H1 (cell line): Measurements from ENCODE around the gene ACRBP. TPM values are rescaled to one million over a fixed set of nuclear protein-coding genes. Genes with fewer than 3 reads are reported as not detected.

ENCODE experiments used
- CTCF ChIA-PET: fragments of 300-600 bp; sonication (Branson Sonifier 250); formaldehyde crosslinking; loops from one replicate; lab custom pipeline; 2021; ENCODE audit not compliant: partially characterized antibody; lab: Charles Lee
- POLR2A ChIA-PET: fragments of 300-600 bp; sonication (Branson Sonifier 250); formaldehyde crosslinking; loops from one replicate; lab custom pipeline; 2021; ENCODE audit warnings: inconsistent platforms; ENCODE audit not compliant: partially characterized antibody; lab: Charles Lee
- DNase-seq, 2 experiments: peaks; one replicate each; pipeline versions ENCODE4 v3.0.0 to v3.0.0-alpha.2; 2010 to 2022; ENCODE audit warnings: low spot score in 2 of 2, low read depth in 1 of 2, mixed read lengths in 1 of 2
- FAIRE-seq: peaks from 2 replicates; lab custom pipeline; 2011; peaks lifted over from hg19 to GRCh38; lab: Jason Lieb, UNC
- H2AFZ ChIP-seq: 2 replicates; pipeline ENCODE4 v1.8.1; 2012; ENCODE audit warnings: low read length, inconsistent platforms
- H2AK5ac ChIP-seq: 2 replicates; pipeline ENCODE4 v1.6.1; 2013; ENCODE audit warnings: low read depth, low read length
- H2BK120ac ChIP-seq: replicated peaks from 2 replicates; pipeline ENCODE3; 2013; ENCODE audit warnings: low read depth, low read length, inconsistent platforms
- H2BK12ac ChIP-seq: 2 replicates; pipeline ENCODE4 v1.6.1; 2013; ENCODE audit warnings: low read depth, low read length
- H2BK15ac ChIP-seq: 2 replicates; pipeline ENCODE4 v1.6.1; 2013; ENCODE audit warnings: low read length
- H2BK20ac ChIP-seq: 2 replicates; pipeline ENCODE4 v1.6.1; 2013; ENCODE audit warnings: low read length
- H2BK5ac ChIP-seq: 2 replicates; pipeline ENCODE4 v1.6.1; 2013; ENCODE audit warnings: low read depth, low read length
- H3K14ac ChIP-seq: 2 replicates; pipeline ENCODE4 v1.6.1; 2013; ENCODE audit warnings: inconsistent platforms; ENCODE audit not compliant: insufficient read length
- H3K18ac ChIP-seq: 2 replicates; pipeline ENCODE4 v1.6.1; 2013; ENCODE audit warnings: low read length; ENCODE audit errors: extremely low read depth
- H3K23ac ChIP-seq: 2 replicates; pipeline ENCODE4 v1.6.1; 2013; ENCODE audit warnings: inconsistent platforms; ENCODE audit not compliant: insufficient read length
- H3K23me2 ChIP-seq: 2 replicates; pipeline ENCODE4 v1.6.1; 2013; ENCODE audit warnings: low read depth, low read length
- H3K27ac ChIP-seq: 2 replicates; pipeline ENCODE4 v1.6.1; 2011; ENCODE audit warnings: low read depth, low read length, inconsistent platforms
- H3K27me3 ChIP-seq, 4 experiments: replicated peaks in 1 of 4; 1 replicate in 1 of 4; 2 replicates in 3 of 4; pipeline versions ENCODE4 v1.6.1 to v1.8.1; 2011 to 2013; ENCODE audit warnings: low read length in 3 of 4, mild to moderate bottlenecking in 3 of 4, inconsistent platforms in 2 of 4, mixed read lengths in 2 of 4, moderate library complexity in 1 of 4; ENCODE audit not compliant: control insufficient read depth in 3 of 4, insufficient read depth in 3 of 4; ENCODE audit errors: extremely low read depth in 1 of 4
- H3K36me3 ChIP-seq, 4 experiments: 2 replicates each; pipeline versions ENCODE4 v1.6.1 to v1.8.1; 2011 to 2013; ENCODE audit warnings: mild to moderate bottlenecking in 4 of 4, low read length in 3 of 4, moderate library complexity in 2 of 4, control low read depth in 1 of 4, inconsistent platforms in 1 of 4; ENCODE audit not compliant: insufficient read depth in 4 of 4, control insufficient read depth in 2 of 4
- H3K4ac ChIP-seq: replicated peaks from 2 replicates; pipeline ENCODE3; 2013; ENCODE audit warnings: low read length, low read depth, mixed read lengths, inconsistent platforms; ENCODE audit not compliant: insufficient read length
- H3K4me1 ChIP-seq, 4 experiments: replicated peaks in 1 of 4; 1 replicate in 1 of 4; 2 replicates in 3 of 4; pipeline versions ENCODE4 v1.6.1 to v1.8.1; 2011 to 2013; ENCODE audit warnings: low read length in 3 of 4, inconsistent platforms in 2 of 4, mixed read lengths in 1 of 4; ENCODE audit not compliant: insufficient read depth in 4 of 4, control insufficient read depth in 3 of 4
- H3K4me2 ChIP-seq, 2 experiments: 2 replicates each; pipeline versions ENCODE4 v1.6.1 to v1.8.1; 2011 to 2013; ENCODE audit warnings: low read depth in 2 of 2, low read length in 2 of 2, control low read depth in 1 of 2, inconsistent platforms in 1 of 2, mild to moderate bottlenecking in 1 of 2; ENCODE audit not compliant: insufficient read depth in 1 of 2
- H3K4me3 ChIP-seq, 4 experiments: fragments of 200-600, 300-600 bp in 1 of 4; sonication (generic), shearing (Covaris generic), sonication (Bioruptor Twin) in 1 of 4; 2 replicates each; pipeline versions ENCODE4 v1.5.1 to v1.8.1; 2011 to 2016; ENCODE audit warnings: low read length in 4 of 4, low read depth in 3 of 4, control low read depth in 2 of 4, inconsistent platforms in 2 of 4, mild to moderate bottlenecking in 2 of 4, mixed read lengths in 1 of 4, moderate library complexity in 1 of 4; ENCODE audit not compliant: insufficient read depth in 2 of 4; ENCODE audit errors: extremely low read depth in 1 of 4
- H3K56ac ChIP-seq: replicated peaks from 2 replicates; pipeline ENCODE3; 2013; ENCODE audit warnings: low read depth, mild to moderate bottlenecking, mixed read lengths, low read length, inconsistent platforms; ENCODE audit not compliant: insufficient read length
- H3K79me1 ChIP-seq: 2 replicates; pipeline ENCODE4 v1.6.1; 2013; ENCODE audit warnings: low read depth, low read length, control low read depth
- H3K79me2 ChIP-seq, 2 experiments: 2 replicates each; pipeline versions ENCODE4 v1.6.1 to v1.8.1; 2012 to 2013; ENCODE audit warnings: low read length in 2 of 2, mild to moderate bottlenecking in 2 of 2, inconsistent platforms in 1 of 2; ENCODE audit not compliant: insufficient read depth in 2 of 2, control insufficient read depth in 1 of 2
- H3K9ac ChIP-seq, 4 experiments: replicated peaks in 1 of 4; 1 replicate in 1 of 4; 2 replicates in 3 of 4; pipeline versions ENCODE4 v1.6.1 to v1.8.1; 2011 to 2013; ENCODE audit warnings: low read depth in 3 of 4, low read length in 3 of 4, control low read depth in 2 of 4, mild to moderate bottlenecking in 2 of 4, moderate library complexity in 2 of 4, inconsistent platforms in 1 of 4; ENCODE audit errors: extremely low read depth in 1 of 4
- H3K9me3 ChIP-seq, 2 experiments: 2 replicates each; pipeline versions ENCODE4 v1.6.1 to v1.8.1; 2012 to 2013; ENCODE audit warnings: mild to moderate bottlenecking in 2 of 2, moderate library complexity in 2 of 2, control low read depth in 1 of 2, inconsistent platforms in 1 of 2, low read depth in 1 of 2, low read length in 1 of 2, mixed read lengths in 1 of 2; ENCODE audit not compliant: insufficient read depth in 2 of 2
- H4K20me1 ChIP-seq, 2 experiments: replicated peaks in 1 of 2; 2 replicates each; pipeline versions ENCODE3 to v1.8.1; 2011 to 2013; ENCODE audit warnings: inconsistent platforms in 2 of 2, low read length in 2 of 2, mild to moderate bottlenecking in 1 of 2; ENCODE audit not compliant: insufficient read depth in 2 of 2, control insufficient read depth in 1 of 2
- H4K5ac ChIP-seq: 2 replicates; pipeline ENCODE4 v1.6.1; 2013; ENCODE audit warnings: low read length, low read depth, mixed read lengths, inconsistent platforms; ENCODE audit not compliant: insufficient read length
- H4K8ac ChIP-seq: 2 replicates; pipeline ENCODE4 v1.8.0; 2013; ENCODE audit warnings: mild to moderate bottlenecking, moderate library complexity, low read length, inconsistent platforms; ENCODE audit not compliant: insufficient read depth; ENCODE audit errors: extremely low read depth
- H4K91ac ChIP-seq: replicated peaks from 2 replicates; pipeline ENCODE3; 2013; ENCODE audit warnings: low read length, mixed read lengths, inconsistent platforms; ENCODE audit not compliant: insufficient read length
- ASH2L ChIP-seq: fragments of 200-600, 300-600 bp; sonication (generic); IDR thresholded peaks from one replicate; pipeline ENCODE4 v1.7.1; 2017; ENCODE audit warnings: low read length
- EP300 ChIP-seq, 2 experiments: IDR thresholded peaks; 1 replicate in 1 of 2; 2 replicates in 1 of 2; pipeline ENCODE4 v1.6.1; 2011 to 2012; ENCODE audit warnings: low read depth in 2 of 2, low read length in 2 of 2, mild to moderate bottlenecking in 2 of 2, borderline replicate concordance in 1 of 2, inconsistent platforms in 1 of 2, moderate library complexity in 1 of 2
- EZH2 ChIP-seq: fragments of 200-600 bp; sonication (generic); IDR thresholded peaks from 2 replicates; pipeline ENCODE4 v1.7.1; 2012; ENCODE audit warnings: low read depth, mild to moderate bottlenecking, moderate library complexity, low read length, inconsistent platforms; ENCODE audit not compliant: severe bottlenecking
- NANOG ChIP-seq: IDR thresholded peaks from 2 replicates; pipeline ENCODE4 v1.6.1; 2011; ENCODE audit warnings: low read length, low read depth, mild to moderate bottlenecking, inconsistent platforms; ENCODE audit not compliant: insufficient read depth, poor library complexity, severe bottlenecking
- RBBP5 ChIP-seq: IDR thresholded peaks from 2 replicates; pipeline ENCODE4 v1.7.1; 2012; ENCODE audit warnings: low read depth, mild to moderate bottlenecking, inconsistent platforms, low read length, moderate library complexity, borderline replicate concordance
- SUZ12 ChIP-seq: fragments of 200-600 bp; sonication (generic); IDR thresholded peaks from 2 replicates; pipeline ENCODE4 v1.6.1; 2012; ENCODE audit warnings: mild to moderate bottlenecking, inconsistent platforms, low read length, moderate library complexity, mixed read lengths
- WGBS, 2 experiments: shearing (Covaris generic) in 1 of 2; methylation state at CpG; one replicate each; pipeline versions ENCODE4 v1.1.6 to v1.1.7; 2013 to 2015; ENCODE audit warnings: low lambda C conversion rate in 2 of 2, mixed read lengths in 2 of 2, inconsistent platforms in 1 of 2, low coverage in 1 of 2, missing lambda C conversion rate in 1 of 2; ENCODE audit not compliant: insufficient replicate concordance in 2 of 2, insufficient coverage in 1 of 2, insufficient read length in 1 of 2; ENCODE audit errors: extremely low coverage in 1 of 2, missing lambda C conversion rate in 1 of 2; 5-methylcytosine and 5-hydroxymethylcytosine counted together
- polyA plus RNA-seq, 7 experiments: library from polyadenylated mRNA; depleted of rRNA in 3 of 7; stranded (reverse) in 5 of 7; unstranded in 2 of 7; fragments of >200 nt in 5 of 7; fragments of 200-250 nt in 2 of 7; gene quantifications; 1 replicate in 5 of 7; 2 replicates in 1 of 7; 4 replicates in 1 of 7; pipeline versions ENCODE4 v1.2.1 to v1.2.3, GENCODE V29; 2011 to 2013; ENCODE audit warnings: missing spikeins in 2 of 7, mixed read lengths in 2 of 7
- total RNA-seq: library from RNA; stranded (reverse); fragmentation: NEBNext Ultra II Directional; extraction: Animal tissue kit (Norgen Biotek cat#: 25700); gene quantifications from 2 replicates; pipeline ENCODE4 v1.2.1, GENCODE V29; 2021
- TF ChIP-seq, protein P1 (sequence below): IDR thresholded peaks from 2 replicates; pipeline ENCODE4 v1.6.1; 2012; ENCODE audit warnings: low read length, inconsistent platforms

ACRBP gene
- total and polyA plus RNA-seq, 2 of the 8 experiments (the other 6 are each of a cell fraction or from before 2014, with no cell fraction given) = 0.80 to 5.2 TPM

GRCh38 chr12:6604259-6605029 is 42.8 kb downstream of the ACRBP start:
- Histone ChIP-seq H4K8ac (no peak overlapping the region), H3K4me3 (peak overlapping the region in 3 of 4 experiments; percentile 4 to 93 (median 86); a peak in 4 of 8 replicates), H4K20me1 (peaks cover 18 to 33% of the 10 kb centered on the region in 2 experiments), H2BK5ac (peak overlapping the region; percentile 75; the same call in 1 of the 2 replicates), H2BK20ac (no peak overlapping the region), H3K23ac (no peak overlapping the region), H3K4ac (no peak overlapping the region), H3K79me1 (peaks cover 16% of the 10 kb centered on the region), H4K5ac (no peak overlapping the region), H3K79me2 (peaks cover 22 to 49% of the 10 kb centered on the region in 2 experiments), H3K36me3 (peaks cover 33 to 55% (median 36%) of the 10 kb centered on the region in 4 experiments), H3K4me1 (peaks cover 7 to 25% (median 14%) of the 10 kb centered on the region in 4 experiments), H4K91ac (no peak overlapping the region), H3K23me2 (peaks cover 16% of the 10 kb centered on the region; the same call in 1 of the 2 replicates), H3K14ac (no peak overlapping the region), H2AK5ac (no peak overlapping the region), H3K4me2 (peak overlapping the region; percentile 92 to 99), H3K27ac (no peak overlapping the region), H2BK15ac (no peak overlapping the region), H3K9me3 (no peaks in the 10 kb centered on the region), H2BK12ac (0 out of 2 replicates have a peak overlapping the region, but pooled peaks have one; percentile 60), H3K56ac (no peak overlapping the region), H2BK120ac (no peak overlapping the region), H2AFZ (no peak overlapping the region), H3K27me3 (no peaks in the 10 kb centered on the region), H3K18ac (peak overlapping the region; percentile 48; the same call in 1 of the 2 replicates), H3K9ac (peak overlapping the region in 1 of 4 experiments; percentile 6; a peak in 1 of 7 replicates)
- DNase-seq = no peak
- TF ChIP-seq RBBP5 (no peak), SUZ12 (no peak), NANOG (no peak), EP300 (IDR thresholded peaks at IDR 0.05; ENCODE audit: borderline replicate concordance in 1 of 2, low read depth in 2 of 2, low read length in 2 of 2) (no peak), ASH2L (no peak), EZH2 (no peak)
- TF ChIP-seq, protein P1, sequence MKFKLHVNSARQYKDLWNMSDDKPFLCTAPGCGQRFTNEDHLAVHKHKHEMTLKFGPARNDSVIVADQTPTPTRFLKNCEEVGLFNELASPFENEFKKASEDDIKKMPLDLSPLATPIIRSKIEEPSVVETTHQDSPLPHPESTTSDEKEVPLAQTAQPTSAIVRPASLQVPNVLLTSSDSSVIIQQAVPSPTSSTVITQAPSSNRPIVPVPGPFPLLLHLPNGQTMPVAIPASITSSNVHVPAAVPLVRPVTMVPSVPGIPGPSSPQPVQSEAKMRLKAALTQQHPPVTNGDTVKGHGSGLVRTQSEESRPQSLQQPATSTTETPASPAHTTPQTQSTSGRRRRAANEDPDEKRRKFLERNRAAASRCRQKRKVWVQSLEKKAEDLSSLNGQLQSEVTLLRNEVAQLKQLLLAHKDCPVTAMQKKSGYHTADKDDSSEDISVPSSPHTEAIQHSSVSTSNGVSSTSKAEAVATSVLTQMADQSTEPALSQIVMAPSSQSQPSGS = no peak
- FAIRE-seq = no peak
- ChIA-PET CTCF (interaction anchor here (0.5 to 4.3 kb wide), 13 partner anchors 10 to 1369 kb away, joined by 3 to 25 read pairs (median 4); partner anchors contain the start of gene P3H3), POLR2A (interaction anchor here (0.7 to 13.4 kb wide), 13 partner anchors 9 to 219 kb away, joined by 3 to 225 read pairs (median 7); partner anchors contain the start of genes GAPDH and IFFO1)
- 89% methylated on average over 6 of the region's 6 CpGs; no CpG with 5 or more reads in 1 of the 2 experiments for WGBS, 2 experiments
